OCI-LY3 (cell line): ENCODE results near the gene UBAC2.

Experiments
- H2AFZ ChIP-seq: fragments of 200-600, 300-600 bp; shearing (Covaris generic); 2 replicates; pipeline ENCODE4 v1.6.0; 2014; ENCODE audit warnings: antibody characterized with exemption, low read depth, low read length
- H3K27ac ChIP-seq: fragments of 200-600, 300-600 bp; sonication (generic); 2 replicates; pipeline ENCODE4 v1.5.1; 2014; ENCODE audit warnings: mild to moderate bottlenecking, low read length, moderate library complexity, mixed read lengths
- H3K27me3 ChIP-seq: fragments of 200-600, 300-600 bp; sonication (generic); 2 replicates; pipeline ENCODE4 v1.6.1; 2014; ENCODE audit warnings: low read depth, low read length, mixed read lengths
- H3K36me3 ChIP-seq: fragments of 200-600, 300-600 bp; sonication (generic); replicated peaks from 2 replicates; pipeline ENCODE3; 2014; ENCODE audit warnings: low read depth, low read length, mixed read lengths
- H3K4me1 ChIP-seq: fragments of 300-600, 200-600 bp; sonication (generic); 2 replicates; pipeline ENCODE4 v1.6.1; 2014; ENCODE audit warnings: low read length, mixed read lengths
- H3K4me2 ChIP-seq: fragments of 200-600, 300-600 bp; sonication (generic); 2 replicates; pipeline ENCODE4 v1.6.1; 2014; ENCODE audit warnings: low read length, mixed read lengths
- H3K4me3 ChIP-seq: fragments of 300-600, 200-600 bp; sonication (generic); 2 replicates; pipeline ENCODE4 v1.5.1; 2014; ENCODE audit warnings: antibody characterized with exemption, mild to moderate bottlenecking, low read length, moderate library complexity
- H3K79me2 ChIP-seq: fragments of 300-600, 200-600 bp; shearing (Covaris generic); 2 replicates; pipeline ENCODE4 v1.6.1; 2014; ENCODE audit warnings: mild to moderate bottlenecking, low read length, mixed read lengths
- H3K9ac ChIP-seq: fragments of 300-600, 200-600 bp; shearing (Covaris generic); 2 replicates; pipeline ENCODE4 v1.6.0; 2014; ENCODE audit warnings: mild to moderate bottlenecking, low read length, moderate library complexity
- H3K9me3 ChIP-seq: fragments of 200-600, 300-600 bp; shearing (Covaris generic); 2 replicates; pipeline ENCODE4 v1.6.1; 2014; ENCODE audit warnings: low read length, mixed read lengths; ENCODE audit not compliant: insufficient read depth
- H4K20me1 ChIP-seq: fragments of 200-600, 300-600 bp; sonication (generic); 2 replicates; pipeline ENCODE4 v1.6.1; 2016; ENCODE audit warnings: low read length, mixed read lengths; ENCODE audit not compliant: insufficient read depth
- CTCF ChIP-seq: fragments of 200-600, 300-600 bp; sonication (generic); IDR thresholded peaks from 2 replicates; pipeline ENCODE4 v1.5.1; 2014; ENCODE audit warnings: antibody characterized with exemption, low read length, low read depth
- EZH2phosphoT487 ChIP-seq: fragments of 200-600 bp; shearing (Covaris generic); IDR thresholded peaks from 2 replicates; pipeline ENCODE4 v1.6.1; 2018; ENCODE audit warnings: antibody characterized with exemption, mixed run types, low read depth

The UBAC2 gene

GRCh38 chr13:99316657-99317256 lies 116.1 kb downstream of the UBAC2 start:
- no peak overlapping the region for H3K27ac ChIP-seq
- H3K79me2 ChIP-seq = no peaks in the 10 kb centered on the region; the same call in 1 of the 2 replicates
- no peak overlapping the region for H3K4me3 ChIP-seq
- H3K36me3 ChIP-seq = peaks cover 5% of the 10 kb centered on the region
- no peaks in the 10 kb centered on the region for H4K20me1 ChIP-seq
- no peak overlapping the region for H3K4me2 ChIP-seq
- TF ChIP-seq EZH2phosphoT487 (no peak), CTCF (no peak)
- H3K4me1 ChIP-seq = peaks cover 28% of the 10 kb centered on the region
- no peaks in the 10 kb centered on the region for H3K9me3 ChIP-seq
- no peaks in the 10 kb centered on the region for H3K27me3 ChIP-seq
- no peak overlapping the region for H3K9ac ChIP-seq
- H2AFZ ChIP-seq = no peak overlapping the region

- no peak overlapping the region; the same call in 1 of the 2 replicates for H3K4me2 ChIP-seq
- no peaks in the 10 kb centered on the region for H3K79me2 ChIP-seq
- no peaks in the 10 kb centered on the region for H4K20me1 ChIP-seq
- TF ChIP-seq EZH2phosphoT487 = no peak
- TF ChIP-seq CTCF = no peak
- H3K9me3 ChIP-seq = no peaks in the 10 kb centered on the region
- H3K27ac ChIP-seq = no peak overlapping the region
- H3K36me3 ChIP-seq = peaks cover 5% of the 10 kb centered on the region
- H3K4me3 ChIP-seq = no peak overlapping the region
- no peak overlapping the region for H2AFZ ChIP-seq
- H3K9ac ChIP-seq = no peak overlapping the region
- H3K4me1 ChIP-seq = peaks cover 58% of the 10 kb centered on the region
- no peaks in the 10 kb centered on the region for H3K27me3 ChIP-seq
These were observed 120.2 kb downstream of the UBAC2 start for GRCh38 chr13:99320693-99321481.

- TF ChIP-seq EZH2phosphoT487 (no peak), CTCF (no peak)
- peaks cover 66% of the 10 kb centered on the region for H3K4me1 ChIP-seq
- H3K36me3 ChIP-seq = peaks cover 5% of the 10 kb centered on the region
- H3K79me2 ChIP-seq = no peaks in the 10 kb centered on the region
- peak overlapping the region; percentile 69 for H3K4me2 ChIP-seq
- H3K4me3 ChIP-seq = peak overlapping the region; percentile 54
- H3K9ac ChIP-seq = peak overlapping the region; percentile 51
- H3K27ac ChIP-seq = peak overlapping the region; percentile 98
- H2AFZ ChIP-seq = no peak overlapping the region
- no peaks in the 10 kb centered on the region for H4K20me1 ChIP-seq
- H3K9me3 ChIP-seq = no peaks in the 10 kb centered on the region
- no peaks in the 10 kb centered on the region for H3K27me3 ChIP-seq
These were observed 121.1 kb downstream of the UBAC2 start for GRCh38 chr13:99321709-99322108.

GRCh38 chr13:99322297-99323103 lies 121.8 kb downstream of the UBAC2 start:
- peak overlapping the region; percentile 86 for H3K9ac ChIP-seq

More at GRCh38 chr13:99322297-99323103, 121.8 kb downstream of the UBAC2 start:
- Histone ChIP-seq H2AFZ (no peak overlapping the region), H3K4me2 (peak overlapping the region; percentile 95), H3K27ac (peak overlapping the region; percentile 98), H3K79me2 (no peaks in the 10 kb centered on the region), H3K4me1 (peaks cover 69% of the 10 kb centered on the region), H3K27me3 (no peaks in the 10 kb centered on the region), H3K36me3 (peaks cover 5% of the 10 kb centered on the region), H3K4me3 (peak overlapping the region; percentile 67), H4K20me1 (no peaks in the 10 kb centered on the region), H3K9me3 (peaks cover 5% of the 10 kb centered on the region; the same call in 1 of the 2 replicates)
- peak; percentile 96 for TF ChIP-seq EZH2phosphoT487
- TF ChIP-seq CTCF = 0 out of 2 replicates have a peak, but pooled peaks have one; percentile 7
